ENCODE measurements around the gene KPNA1. TPM values are rescaled to one million over a fixed set of nuclear protein-coding genes. Genes with fewer than 3 reads are reported as not detected.

KPNA1 gene
- total and polyA plus RNA-seq, 5 donors: 12.7 to 66.9 (median 50.4) TPM

DNA sequence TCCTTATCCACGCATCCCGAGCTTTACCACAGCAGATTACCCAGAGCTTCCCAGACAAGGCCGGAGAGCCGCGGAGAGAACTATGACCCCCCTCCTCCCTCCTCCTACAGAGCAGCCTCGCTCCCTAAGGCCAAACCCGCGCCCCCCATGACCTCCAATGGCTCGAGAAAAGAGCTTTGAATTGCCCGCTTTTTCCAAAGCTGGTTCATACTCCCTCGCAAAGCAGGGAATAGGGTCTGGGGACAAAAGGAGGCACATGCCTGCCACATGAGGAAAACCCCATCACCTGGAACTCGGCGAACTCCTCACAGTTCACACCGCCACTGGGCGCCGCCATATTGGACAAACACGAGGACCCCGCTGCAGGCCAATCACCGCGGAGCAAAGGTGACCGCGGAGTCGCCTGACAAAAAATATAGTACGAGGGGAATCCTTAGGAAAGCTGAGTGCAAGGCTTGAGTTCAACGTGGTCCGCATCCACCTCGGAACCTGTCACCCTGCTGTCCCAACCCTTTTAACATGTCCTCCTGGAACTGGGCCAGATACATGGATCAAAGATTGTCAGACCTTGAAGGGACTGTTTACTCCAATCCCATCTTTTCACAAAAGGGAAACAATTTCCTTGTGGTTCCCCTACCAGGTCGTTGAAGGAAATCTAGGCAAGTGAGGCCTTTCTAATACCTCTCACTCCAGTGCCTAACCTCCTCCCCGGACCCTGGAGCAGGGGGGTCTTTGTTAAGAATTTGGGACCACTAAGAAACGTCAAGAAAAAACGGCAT, 131.7 kb downstream of the KPNA1 start, which contains the start of gene MIX23:
Gene MIX23 (minus strand): TSS at position 344 of the 779 bp plus-strand sequence. CDS start 7 bp downstream, at position 337.
- ATAC-seq: peak; percentile 86 to 90
- H3K4me1 ChIP-seq (ENCODE audit: control insufficient read depth, insufficient read depth, low read length): no peaks in the 10 kb centered on the region
- WGBS: under 1% methylated on average over 31 of the region's 31 CpGs
- peak; percentile 89 to 95 (median 92) for DNase-seq
- H3K27ac ChIP-seq (ENCODE audit: low read length): peak within 1 kb of the TSS; percentile 89
- H3K27me3 ChIP-seq (ENCODE audit: control insufficient read depth, insufficient read depth): no peaks in the 10 kb centered on the region
- H3K9me3 ChIP-seq (ENCODE audit: control insufficient read depth, low read length): no peaks in the 10 kb centered on the region
- peak within 1 kb of the TSS; percentile 98 for H3K4me3 ChIP-seq (ENCODE audit: low read length)
- intact Hi-C loops (cut with DNase I): no loop called here

DNA sequence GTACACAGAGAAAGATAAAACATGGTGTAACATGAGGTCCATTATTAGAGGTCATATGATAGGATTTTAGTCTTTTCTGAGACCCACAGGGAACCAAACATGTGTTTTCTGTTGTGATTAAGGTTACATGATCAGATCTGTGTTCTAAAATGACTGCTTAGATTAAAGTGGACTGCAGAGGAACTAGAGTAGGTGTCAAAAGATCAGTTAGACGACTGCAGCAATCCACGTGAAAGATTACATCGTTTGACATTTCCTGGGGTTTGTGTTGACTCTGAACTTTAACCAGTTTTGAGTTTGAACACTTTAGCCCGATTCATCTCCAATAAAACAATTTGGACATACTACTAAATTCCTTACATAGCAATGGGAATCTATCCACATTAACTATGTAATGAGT, 136.8 kb downstream of the KPNA1 start:
- no peaks in the 10 kb centered on the region for H3K4me1 ChIP-seq (ENCODE audit: control insufficient read depth, insufficient read depth, low read length)
- H3K27ac ChIP-seq (ENCODE audit: low read length): no peak overlapping the region
- intact Hi-C loops (cut with DNase I): no loop called here
- no peak for DNase-seq
- no peak overlapping the region for H3K4me3 ChIP-seq (ENCODE audit: low read length)
- no peak for ATAC-seq
- no peaks in the 10 kb centered on the region for H3K9me3 ChIP-seq (ENCODE audit: control insufficient read depth, low read length)
- H3K27me3 ChIP-seq (ENCODE audit: control insufficient read depth, insufficient read depth): no peaks in the 10 kb centered on the region
- WGBS: 65% methylated on average over 4 of the region's 4 CpGs

DNA sequence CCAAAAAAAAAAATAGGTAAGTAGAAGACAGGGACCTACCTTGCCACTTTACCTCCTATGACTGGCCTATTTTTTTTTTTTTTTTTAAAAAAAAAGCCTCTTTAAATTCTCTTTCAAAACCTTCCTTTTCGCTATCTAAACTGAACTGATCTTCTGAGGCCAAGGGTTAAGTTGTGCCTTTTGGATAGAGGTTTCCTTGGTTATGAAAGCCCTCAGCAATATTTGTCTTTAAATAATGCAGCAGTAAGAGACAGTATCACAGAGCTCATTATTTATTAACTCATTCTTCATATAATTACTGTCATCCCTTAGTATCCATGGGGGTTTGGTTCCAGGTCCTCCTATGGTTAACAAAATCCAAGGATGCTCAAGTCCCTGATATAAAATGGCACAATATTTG, 140.7 kb downstream of the KPNA1 start:
- intact Hi-C loops (cut with DNase I): no loop called here
- WGBS: 95% methylated on average over 1 of the region's 1 CpG
- ATAC-seq: no peak
- H3K27ac ChIP-seq (ENCODE audit: low read length): no peak overlapping the region
- no peaks in the 10 kb centered on the region for H3K4me1 ChIP-seq (ENCODE audit: control insufficient read depth, insufficient read depth, low read length)
- no peaks in the 10 kb centered on the region for H3K27me3 ChIP-seq (ENCODE audit: control insufficient read depth, insufficient read depth)
- H3K4me3 ChIP-seq (ENCODE audit: low read length): no peak overlapping the region
- DNase-seq: no peak
- H3K9me3 ChIP-seq (ENCODE audit: control insufficient read depth, low read length): no peaks in the 10 kb centered on the region

Other genes with a start within 250 kb of the KPNA1 start
- 1 to 10 TPM; 1.5 to 4.1 (median 3.8) TPM for gene CSTA, start 189.7 kb downstream of the KPNA1 start, total RNA-seq
- gene CSTA, start 189.7 kb downstream of the KPNA1 start, polyA plus RNA-seq: 3.6 TPM
- 10 to 100 TPM; 16.7 to 35.3 (median 22.8) TPM for gene MIX23, start 131.7 kb downstream of the KPNA1 start, total RNA-seq
- 44.7 TPM for gene MIX23, start 131.7 kb downstream of the KPNA1 start, polyA plus RNA-seq
- 100 to 1,000 TPM; 134 to 174 (median 146) TPM for gene FAM162A, start 130.8 kb downstream of the KPNA1 start, total RNA-seq
- gene FAM162A, start 130.8 kb downstream of the KPNA1 start, polyA plus RNA-seq: 300 TPM
- 1 to 10 TPM; 3.3 to 4.0 (median 3.8) TPM for gene WDR5B, start 98.9 kb downstream of the KPNA1 start, total RNA-seq
- 2.0 TPM for gene WDR5B, start 98.9 kb downstream of the KPNA1 start, polyA plus RNA-seq
- 10 to 100 TPM; 12.6 to 24.5 (median 14.4) TPM for gene PARP9, start 49.4 kb upstream of the KPNA1 start, total RNA-seq
- gene PARP9, start 49.4 kb upstream of the KPNA1 start, polyA plus RNA-seq: 9.2 TPM
- gene DTX3L, start 49.4 kb upstream of the KPNA1 start, total RNA-seq: 10 to 100 TPM; 12.1 to 24.1 (median 13.6) TPM
- 5.2 TPM for gene DTX3L, start 49.4 kb upstream of the KPNA1 start, polyA plus RNA-seq
- gene PARP15, start 62.7 kb upstream of the KPNA1 start, total RNA-seq: 1 to 10 TPM in 1 of 4 donors, under 1 TPM in 3; 0.82 to 1.6 (median 0.93) TPM
- gene PARP15, start 62.7 kb upstream of the KPNA1 start, polyA plus RNA-seq: 0.95 TPM
- gene PARP14, start 165.9 kb upstream of the KPNA1 start, total RNA-seq: 10 to 100 TPM; 13.8 to 21.8 (median 16.6) TPM
- gene PARP14, start 165.9 kb upstream of the KPNA1 start, polyA plus RNA-seq: 6.9 TPM